PC-3 (cell line): ENCODE data around the gene RUFY3.

Experiments used
- EZH2 ChIP-seq: fragments of 300-600 bp; sonication (generic); IDR thresholded peaks from one replicate; pipeline ENCODE4 v1.6.1; 2017; ENCODE audit warnings: antibody characterized with exemption, mild to moderate bottlenecking, low read length; ENCODE audit not compliant: unreplicated experiment
- EZH2phosphoT487 ChIP-seq: fragments of 300-600 bp; sonication (generic); IDR thresholded peaks from 2 replicates; pipeline ENCODE4 v1.6.1; 2018; ENCODE audit warnings: mild to moderate bottlenecking, antibody characterized with exemption, low read length, borderline replicate concordance
- TF ChIP-seq, protein P1 (sequence below): fragments of 300-600 bp; sonication (generic); conservative IDR thresholded peaks from 2 replicates; pipeline ENCODE4 v1.5.1; 2017; ENCODE audit warnings: antibody characterized with exemption, low read depth, mild to moderate bottlenecking, low read length

DNA sequence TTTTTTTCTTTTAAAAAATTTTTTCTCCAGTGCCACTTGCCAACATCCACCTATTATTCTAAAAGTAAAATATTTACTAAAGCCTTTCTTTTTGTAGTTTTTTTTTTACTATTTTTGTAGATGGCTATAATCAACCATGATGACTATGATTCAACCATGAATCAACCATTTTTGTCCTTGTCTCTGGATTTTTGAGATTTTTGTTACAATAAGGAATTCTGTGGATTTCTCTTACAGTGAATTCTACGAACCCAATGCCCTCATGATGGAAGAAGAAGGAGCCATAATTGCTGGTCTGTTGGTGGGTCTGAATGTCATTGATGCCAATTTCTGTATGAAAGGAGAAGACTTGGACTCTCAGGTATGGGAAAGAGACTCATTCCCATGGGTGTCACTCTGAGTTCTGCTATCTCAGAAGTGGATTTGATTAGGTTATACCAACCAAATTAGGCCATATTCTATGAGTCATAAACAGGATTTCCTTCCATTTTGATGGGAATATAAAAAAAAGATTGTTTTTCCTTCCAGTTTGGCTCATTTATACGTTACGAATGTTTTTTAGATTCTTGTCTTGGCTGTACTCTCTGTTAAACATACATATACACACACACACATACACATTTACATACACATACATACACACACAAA lies 46.7 kb downstream of the RUFY3 start:
- TF ChIP-seq, protein P1, sequence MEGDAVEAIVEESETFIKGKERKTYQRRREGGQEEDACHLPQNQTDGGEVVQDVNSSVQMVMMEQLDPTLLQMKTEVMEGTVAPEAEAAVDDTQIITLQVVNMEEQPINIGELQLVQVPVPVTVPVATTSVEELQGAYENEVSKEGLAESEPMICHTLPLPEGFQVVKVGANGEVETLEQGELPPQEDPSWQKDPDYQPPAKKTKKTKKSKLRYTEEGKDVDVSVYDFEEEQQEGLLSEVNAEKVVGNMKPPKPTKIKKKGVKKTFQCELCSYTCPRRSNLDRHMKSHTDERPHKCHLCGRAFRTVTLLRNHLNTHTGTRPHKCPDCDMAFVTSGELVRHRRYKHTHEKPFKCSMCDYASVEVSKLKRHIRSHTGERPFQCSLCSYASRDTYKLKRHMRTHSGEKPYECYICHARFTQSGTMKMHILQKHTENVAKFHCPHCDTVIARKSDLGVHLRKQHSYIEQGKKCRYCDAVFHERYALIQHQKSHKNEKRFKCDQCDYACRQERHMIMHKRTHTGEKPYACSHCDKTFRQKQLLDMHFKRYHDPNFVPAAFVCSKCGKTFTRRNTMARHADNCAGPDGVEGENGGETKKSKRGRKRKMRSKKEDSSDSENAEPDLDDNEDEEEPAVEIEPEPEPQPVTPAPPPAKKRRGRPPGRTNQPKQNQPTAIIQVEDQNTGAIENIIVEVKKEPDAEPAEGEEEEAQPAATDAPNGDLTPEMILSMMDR = no peak
- TF ChIP-seq EZH2 (no peak), EZH2phosphoT487 (no peak)
